ENCODE measurements around the gene USP28. TPM values are rescaled to one million over a fixed set of nuclear protein-coding genes. Genes with fewer than 3 reads are reported as not detected.
"Not testable (repeated sequence)": the region's sequence is repeated elsewhere in the genome, so short reads cannot be mapped to it uniquely, and the experiment has no call there.

The USP28 gene
- 113 TPM for total RNA-seq
- long read RNA-seq, full-length matches to known transcripts = 38 of 175 reads
- long read RNA-seq, partial matches to known transcripts = 16 of 175 reads
- long read RNA-seq, other reads (novel, unspliced or antisense) = 121 of 175 reads

DNA sequence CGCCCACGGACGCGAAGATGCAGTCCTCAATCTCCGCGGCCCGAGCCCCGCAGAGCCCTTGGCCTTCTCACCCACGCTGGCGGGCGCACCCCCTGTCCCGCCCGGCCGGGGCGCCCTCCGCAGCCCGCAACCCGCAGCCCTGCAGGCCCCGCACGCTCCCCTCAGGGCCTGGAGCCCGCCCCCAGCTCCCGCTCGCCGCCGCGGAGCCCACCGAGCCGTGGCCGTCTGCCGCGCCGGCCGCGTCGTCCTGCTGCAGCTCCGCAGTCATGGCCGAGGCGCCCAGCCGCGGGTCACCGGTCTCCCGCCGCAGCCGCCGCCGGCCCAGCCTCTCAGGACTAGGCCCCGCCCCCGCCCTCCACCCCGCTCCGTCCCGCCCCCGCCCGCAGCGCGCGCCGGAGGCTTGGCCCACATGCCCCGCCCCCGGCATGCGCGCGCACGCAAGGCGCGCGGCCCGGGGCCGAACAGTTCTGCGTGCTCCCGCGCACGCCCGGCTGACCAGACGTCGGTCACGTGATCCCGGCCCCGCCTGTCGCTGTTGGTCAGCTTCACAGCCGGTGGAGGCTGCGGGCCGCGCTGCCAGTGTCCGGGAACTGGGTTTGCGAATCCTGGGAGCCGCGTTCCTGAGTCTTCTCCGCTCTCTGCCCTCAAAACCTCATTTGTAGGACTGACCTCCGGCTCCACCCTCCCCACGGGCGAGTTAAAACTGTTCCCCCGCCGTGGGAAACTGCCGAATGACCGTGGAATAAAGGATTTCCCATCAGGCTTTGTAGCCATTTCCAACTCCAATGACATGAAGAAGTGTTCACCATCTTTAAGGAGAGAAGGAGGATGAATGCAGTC lies at the start of gene USP28:
Gene USP28 (minus strand): TSS at position 339 of the 840 bp plus-strand sequence. CDS start 71 bp downstream, at position 268.
- Histone ChIP-seq H3K27me3 (ENCODE audit: low read depth) (no peaks in the 10 kb centered on the region), H3K4me1 (peaks cover 52% of the 10 kb centered on the region), H3K36me3 (no peaks in the 10 kb centered on the region), H3K27ac (replicated peaks) (peak within 1 kb of the TSS; percentile 97), H3K4me3 (peak within 1 kb of the TSS; percentile 90), H3K9me3 (replicated peaks) (no peaks in the 10 kb centered on the region)
- TF ChIP-seq CTCF (IDR thresholded peaks at IDR 0.05; ENCODE audit: borderline replicate concordance) = peak; percentile 44
- intact Hi-C loops (cut with micrococcal nuclease) = no loop called here
- peak; percentile 98 for DNase-seq

- intact Hi-C loops (cut with micrococcal nuclease) = no loop called here
- TF ChIP-seq CTCF (IDR thresholded peaks at IDR 0.05; ENCODE audit: borderline replicate concordance) = no peak
- H3K36me3 ChIP-seq = no peaks in the 10 kb centered on the region
- H3K4me3 ChIP-seq = no peak overlapping the region
- no peaks in the 10 kb centered on the region for H3K9me3 ChIP-seq (replicated peaks)
- H3K4me1 ChIP-seq = no peaks in the 10 kb centered on the region
- no peak for DNase-seq
- H3K27ac ChIP-seq (replicated peaks) = no peak overlapping the region
- H3K27me3 ChIP-seq (ENCODE audit: low read depth) = peaks cover 37% of the 10 kb centered on the region
Observed at GRCh38 chr11:113923572-113923971, 48.2 kb upstream of the USP28 start.

DNA sequence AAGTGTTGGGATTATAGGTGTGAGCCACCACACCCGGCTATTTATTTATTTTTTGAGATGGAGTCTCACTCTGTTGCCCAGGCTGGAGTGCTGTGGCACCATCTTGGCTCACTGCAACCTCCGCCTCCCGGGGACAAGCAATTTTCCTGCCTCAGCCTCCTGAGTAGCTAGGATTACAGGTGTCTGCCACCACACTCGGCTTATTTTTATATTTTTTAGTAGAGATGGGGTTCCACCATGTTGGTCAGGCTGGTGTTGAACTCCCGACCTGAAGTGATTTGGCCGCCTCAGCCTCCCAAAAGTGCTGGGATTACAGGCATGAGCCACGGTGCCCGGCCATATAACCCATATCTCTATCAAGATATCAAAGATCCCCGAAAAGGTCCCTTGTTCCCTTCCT lies 36.1 kb upstream of the USP28 start:
- intact Hi-C loops (cut with micrococcal nuclease) = not testable (repeated sequence)

DNA sequence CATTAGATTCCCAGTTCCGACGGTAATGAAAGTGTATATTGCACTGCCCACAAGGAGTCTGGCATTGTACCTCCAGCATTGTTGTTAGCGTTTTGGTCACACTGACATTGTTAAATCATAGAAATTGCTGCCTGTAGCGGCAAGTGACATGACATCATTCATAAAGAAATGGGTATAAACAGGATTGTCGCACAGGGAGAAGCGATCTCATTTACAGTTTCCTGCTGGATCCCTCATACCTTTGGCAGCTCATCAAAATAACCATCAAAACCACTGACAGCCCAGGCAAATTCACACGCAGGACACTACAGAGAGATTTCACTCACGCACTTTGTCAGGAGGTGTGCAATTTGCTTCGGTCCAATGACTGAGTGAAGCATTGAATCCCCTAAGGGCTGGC lies 32.7 kb upstream of the USP28 start:
- H3K4me3 ChIP-seq = no peak overlapping the region
- TF ChIP-seq CTCF (IDR thresholded peaks at IDR 0.05; ENCODE audit: borderline replicate concordance) = no peak
- intact Hi-C loops (cut with micrococcal nuclease) = no loop called here
- no peaks in the 10 kb centered on the region for H3K36me3 ChIP-seq
- peaks cover 51% of the 10 kb centered on the region for H3K27me3 ChIP-seq (ENCODE audit: low read depth)
- no peak for DNase-seq
- H3K9me3 ChIP-seq (replicated peaks) = no peaks in the 10 kb centered on the region
- peaks cover 10% of the 10 kb centered on the region for H3K4me1 ChIP-seq
- H3K27ac ChIP-seq (replicated peaks) = no peak overlapping the region

More for the DNA sequence above, 36.1 kb upstream of the USP28 start:
- peaks cover 43% of the 10 kb centered on the region for H3K27me3 ChIP-seq (ENCODE audit: low read depth)
- not testable (repeated sequence) for DNase-seq; H3K27ac ChIP-seq (replicated peaks); H3K4me3 ChIP-seq; H3K4me1 ChIP-seq; H3K36me3 ChIP-seq; H3K9me3 ChIP-seq (replicated peaks)

- intact Hi-C loops (cut with micrococcal nuclease) = no loop called here
- Histone ChIP-seq H3K27ac (replicated peaks) (no peak overlapping the region), H3K36me3 (no peaks in the 10 kb centered on the region), H3K27me3 (ENCODE audit: low read depth) (peaks cover 55% of the 10 kb centered on the region), H3K4me3 (no peak overlapping the region), H3K4me1 (peaks cover 10% of the 10 kb centered on the region), H3K9me3 (replicated peaks) (no peaks in the 10 kb centered on the region)
- no peak for TF ChIP-seq CTCF (IDR thresholded peaks at IDR 0.05; ENCODE audit: borderline replicate concordance)
- no peak for DNase-seq
Observed at GRCh38 chr11:113907681-113908080, 32.3 kb upstream of the USP28 start.

- Histone ChIP-seq H3K27me3 (ENCODE audit: low read depth) (peaks cover 57% of the 10 kb centered on the region), H3K4me1 (peaks cover 10% of the 10 kb centered on the region), H3K36me3 (no peaks in the 10 kb centered on the region), H3K9me3 (replicated peaks) (no peaks in the 10 kb centered on the region), H3K27ac (replicated peaks) (no peak overlapping the region), H3K4me3 (no peak overlapping the region)
- intact Hi-C loops (cut with micrococcal nuclease) = no loop called here
- no peak for TF ChIP-seq CTCF (IDR thresholded peaks at IDR 0.05; ENCODE audit: borderline replicate concordance)
- no peak for DNase-seq
Observed at GRCh38 chr11:113907152-113907551, 31.8 kb upstream of the USP28 start.

All from left ventricle myocardium inferior (tissue), 1 donor.